GM12878 (cell line): ENCODE results near the gene IFITM2. TPM values are rescaled to one million over a fixed set of nuclear protein-coding genes. Genes with fewer than 3 reads are reported as not detected.

Source experiments
- BHLHE40 ChIP-seq, 2 experiments: fragments of 450-650 bp in 1 of 2; IDR thresholded peaks; 2 replicates each; pipeline ENCODE4 v1.6.1; 2011 to 2017; ENCODE audit warnings: low read depth in 2 of 2, borderline replicate concordance in 1 of 2, improper control_type of control experiment in 1 of 2, low read length in 1 of 2, mild to moderate bottlenecking in 1 of 2
- CBFB ChIP-seq: IDR thresholded peaks from 2 replicates; pipeline ENCODE4 v1.6.1; 2016; ENCODE audit warnings: antibody characterized with exemption, low read depth
- CREB1 ChIP-seq: IDR thresholded peaks from 2 replicates; pipeline ENCODE4 v1.6.1; 2012; ENCODE audit warnings: low read depth, mild to moderate bottlenecking, inconsistent platforms
- CREM ChIP-seq: IDR thresholded peaks from 2 replicates; pipeline ENCODE4 v1.6.1; 2014; ENCODE audit warnings: antibody characterized with exemption, low read depth
- EED ChIP-seq: sonication (generic); IDR thresholded peaks from 2 replicates; pipeline ENCODE4 v1.6.1; 2016; ENCODE audit warnings: antibody characterized with exemption, low read depth
- FOXM1 ChIP-seq: IDR thresholded peaks from 2 replicates; pipeline ENCODE4 v1.6.1; 2012; ENCODE audit warnings: low read depth, mild to moderate bottlenecking, inconsistent platforms, low read length, moderate library complexity
- IRF3 ChIP-seq: fragments of 450-650 bp; IDR thresholded peaks from 2 replicates; pipeline ENCODE4 v1.6.1; 2014; ENCODE audit warnings: mild to moderate bottlenecking
- MAX ChIP-seq: IDR thresholded peaks from 2 replicates; pipeline ENCODE4 v1.6.1; 2012; ENCODE audit warnings: low read depth, low read length, improper control_type of control experiment
- NR2F1 ChIP-seq: fragments of 450-650 bp; conservative IDR thresholded peaks from 2 replicates; pipeline ENCODE4 v1.6.1; 2017; ENCODE audit warnings: mild to moderate bottlenecking
- PAX8 ChIP-seq: fragments of 450-650 bp; IDR thresholded peaks from 2 replicates; pipeline ENCODE4 v1.6.1; 2017; ENCODE audit warnings: mild to moderate bottlenecking, moderate library complexity
- POLR2A ChIP-seq: IDR thresholded peaks from 2 replicates; pipeline ENCODE4 v1.6.1; 2011; ENCODE audit warnings: low read depth, mild to moderate bottlenecking, low read length
- POU2F2 ChIP-seq: IDR thresholded peaks from 3 replicates; pipeline ENCODE4 v1.6.1; 2011; ENCODE audit warnings: low read depth, mild to moderate bottlenecking, low read length, borderline replicate concordance
- REST ChIP-seq: IDR thresholded peaks from 2 replicates; pipeline ENCODE4 v1.6.1; 2012; ENCODE audit warnings: mild to moderate bottlenecking, low read depth, low read length
- RUNX3 ChIP-seq: IDR thresholded peaks from 2 replicates; pipeline ENCODE4 v1.6.1; 2012; ENCODE audit warnings: low read length, inconsistent platforms
- SKIL ChIP-seq: fragments of 450-650 bp; IDR thresholded peaks from 2 replicates; pipeline ENCODE4 v1.6.1; 2017; ENCODE audit warnings: mild to moderate bottlenecking, low read depth, inconsistent platforms; ENCODE audit not compliant: poor library complexity, severe bottlenecking
- SMARCA5 ChIP-seq: fragments of 450-650 bp; IDR thresholded peaks from 2 replicates; pipeline ENCODE4 v1.6.1; 2017; ENCODE audit warnings: mild to moderate bottlenecking
- TCF7 ChIP-seq: IDR thresholded peaks from 2 replicates; pipeline ENCODE4 v1.6.1; 2014; ENCODE audit warnings: antibody characterized with exemption, borderline replicate concordance
- ZNF24 ChIP-seq: fragments of 450-650 bp; IDR thresholded peaks from 2 replicates; pipeline ENCODE4 v1.6.1; 2017; ENCODE audit warnings: antibody characterized with exemption, mild to moderate bottlenecking
- ZNF274 ChIP-seq: IDR thresholded peaks from one replicate; pipeline ENCODE4 v1.8.0; 2011; ENCODE audit not compliant: insufficient read length, insufficient read depth
- ZNF592 ChIP-seq: fragments of 450-650 bp; IDR thresholded peaks from 2 replicates; pipeline ENCODE4 v1.6.1; 2017; ENCODE audit warnings: mild to moderate bottlenecking, moderate library complexity
- ZNF622 ChIP-seq: fragments of 450-650 bp; IDR thresholded peaks from 2 replicates; pipeline ENCODE4 v1.6.1; 2017; ENCODE audit warnings: mild to moderate bottlenecking, inconsistent platforms
- polyA plus RNA-seq, 11 experiments: library from polyadenylated mRNA; depleted of rRNA in 4 of 11; unstranded in 6 of 11; stranded (reverse) in 5 of 11; fragments of >200 nt; fragmentation: Nextera tagmentation in 4 of 11; fragmentation: Illumina TruSeq in 1 of 11; extraction: Ambion mirVana in 4 of 11; extraction: Trizol in 1 of 11; gene quantifications; 1 replicate in 1 of 11; 2 replicates in 10 of 11; pipeline versions ENCODE4 v1.2.1 to v1.2.3, GENCODE V29; 2011 to 2016; ENCODE audit warnings: inconsistent platforms in 2 of 11, missing spikeins in 2 of 11, low read depth in 1 of 11
- total RNA-seq, 4 experiments: library from RNA; depleted of rRNA in 3 of 4; stranded (reverse); fragments of >200 nt in 3 of 4; fragmentation: Illumina TruSeq in 1 of 4; extraction: Trizol in 1 of 4; gene quantifications; 2 replicates each; pipeline versions ENCODE4 v1.2.1 to v1.2.3, GENCODE V29; 2013 to 2021

Gene IFITM2
- total and polyA plus RNA-seq, 10 of the 15 experiments (the other 5 are each of a cell fraction or from before 2014, with no cell fraction given) = 116 to 3,672 (median 724) TPM

GRCh38 chr11:330307-330693 lies 22.7 kb downstream of the IFITM2 start (continued):
- TF ChIP-seq CREB1 = no peak
- no peak for TF ChIP-seq IRF3
- TF ChIP-seq SKIL = no peak
- TF ChIP-seq EED = 0 out of 2 replicates have a peak, but pooled peaks have one; percentile 14
- no peak for TF ChIP-seq ZNF24
- TF ChIP-seq ZNF622 = no peak
- TF ChIP-seq BHLHE40 (IDR thresholded peaks at IDR 0.05; ENCODE audit: borderline replicate concordance in 1 of 2, low read depth in 2 of 2, low read length in 1 of 2) = peak; percentile 85 to 95; a peak in 3 of 4 replicates
- no peak for TF ChIP-seq ZNF274
- TF ChIP-seq CBFB = no peak
- TF ChIP-seq TCF7 = no peak
- TF ChIP-seq NR2F1 = peak; percentile 38
- no peak for TF ChIP-seq FOXM1
- no peak for TF ChIP-seq CREM
- TF ChIP-seq PAX8 = no peak
- TF ChIP-seq REST = no peak
- no peak for TF ChIP-seq SMARCA5
- TF ChIP-seq POU2F2 = no peak
- no peak for TF ChIP-seq ZNF592
- no peak for TF ChIP-seq RUNX3
- TF ChIP-seq MAX = peak; percentile 66
- TF ChIP-seq POLR2A = 0 out of 2 replicates have a peak, but pooled peaks have one; percentile 39
